ENCODE data around the gene CTXN1. TPM values are rescaled to one million over a fixed set of nuclear protein-coding genes. Genes with fewer than 3 reads are reported as not detected.

CTXN1 gene
- total RNA-seq, 4 donors from 2014 or later = 0.66 to 0.94 (median 0.68) TPM; not detected in 1

- TF ChIP-seq CTCF (IDR thresholded peaks at IDR 0.05; ENCODE audit: low read depth) = no peak
Measured at GRCh38 chr19:7928334-7928706, 2.4 kb upstream of the CTXN1 start.

GRCh38 chr19:7927605-7928333, 1.8 kb upstream of the CTXN1 start:
- no peak for TF ChIP-seq CTCF (IDR thresholded peaks at IDR 0.05; ENCODE audit: low read depth)

GRCh38 chr19:7926727-7927604, 1.0 kb upstream of the CTXN1 start:
- TF ChIP-seq CTCF (IDR thresholded peaks at IDR 0.05; ENCODE audit: low read depth) = no peak

GRCh38 chr19:7925171-7925851, 624 bp downstream of the CTXN1 start:
- TF ChIP-seq CTCF (IDR thresholded peaks at IDR 0.05; ENCODE audit: low read depth) = no peak

GRCh38 chr19:7924651-7925170, 1.2 kb downstream of the CTXN1 start:
- no peak for TF ChIP-seq CTCF (IDR thresholded peaks at IDR 0.05; ENCODE audit: low read depth)

GRCh38 chr19:7924241-7924640, 1.7 kb downstream of the CTXN1 start:
- no peak for TF ChIP-seq CTCF (IDR thresholded peaks at IDR 0.05; ENCODE audit: low read depth)
